GM12801 (cell line): ENCODE results near the gene DNAAF1.

Experiments
- TF ChIP-seq, protein P1 (sequence below): IDR thresholded peaks from one replicate; pipeline ENCODE4 v1.5.1; 2011; ENCODE audit warnings: control low read depth; ENCODE audit not compliant: insufficient read length; ENCODE audit errors: extremely low read depth

DNAAF1 gene

DNA sequence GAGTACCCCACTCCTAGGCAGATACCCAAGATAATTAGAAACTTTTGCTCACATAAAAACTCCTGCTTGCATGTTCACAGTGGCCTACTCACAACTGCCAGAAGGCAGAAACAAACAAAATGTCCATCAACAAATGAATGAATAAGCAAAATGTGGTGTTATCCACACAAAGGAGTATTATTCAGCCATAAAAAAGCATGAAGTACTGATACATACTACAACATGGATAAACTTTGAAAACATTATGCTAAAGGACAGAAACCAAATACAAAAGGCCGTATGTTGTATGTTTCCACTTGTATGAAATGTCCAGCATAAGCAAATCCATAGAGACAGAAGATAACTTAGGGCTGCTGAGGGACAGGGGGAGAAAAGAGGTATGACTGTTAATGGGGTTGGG is 2.0 kb upstream of the DNAAF1 start:
- TF ChIP-seq, protein P1, sequence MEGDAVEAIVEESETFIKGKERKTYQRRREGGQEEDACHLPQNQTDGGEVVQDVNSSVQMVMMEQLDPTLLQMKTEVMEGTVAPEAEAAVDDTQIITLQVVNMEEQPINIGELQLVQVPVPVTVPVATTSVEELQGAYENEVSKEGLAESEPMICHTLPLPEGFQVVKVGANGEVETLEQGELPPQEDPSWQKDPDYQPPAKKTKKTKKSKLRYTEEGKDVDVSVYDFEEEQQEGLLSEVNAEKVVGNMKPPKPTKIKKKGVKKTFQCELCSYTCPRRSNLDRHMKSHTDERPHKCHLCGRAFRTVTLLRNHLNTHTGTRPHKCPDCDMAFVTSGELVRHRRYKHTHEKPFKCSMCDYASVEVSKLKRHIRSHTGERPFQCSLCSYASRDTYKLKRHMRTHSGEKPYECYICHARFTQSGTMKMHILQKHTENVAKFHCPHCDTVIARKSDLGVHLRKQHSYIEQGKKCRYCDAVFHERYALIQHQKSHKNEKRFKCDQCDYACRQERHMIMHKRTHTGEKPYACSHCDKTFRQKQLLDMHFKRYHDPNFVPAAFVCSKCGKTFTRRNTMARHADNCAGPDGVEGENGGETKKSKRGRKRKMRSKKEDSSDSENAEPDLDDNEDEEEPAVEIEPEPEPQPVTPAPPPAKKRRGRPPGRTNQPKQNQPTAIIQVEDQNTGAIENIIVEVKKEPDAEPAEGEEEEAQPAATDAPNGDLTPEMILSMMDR, result no peak

- TF ChIP-seq, protein P1, result no peak
Observed at GRCh38 chr16:84143784-84144199, 1.3 kb upstream of the DNAAF1 start.

GRCh38 chr16:84144209-84144858 is 774 bp upstream of the DNAAF1 start:
- TF ChIP-seq, protein P1, result no peak

DNA sequence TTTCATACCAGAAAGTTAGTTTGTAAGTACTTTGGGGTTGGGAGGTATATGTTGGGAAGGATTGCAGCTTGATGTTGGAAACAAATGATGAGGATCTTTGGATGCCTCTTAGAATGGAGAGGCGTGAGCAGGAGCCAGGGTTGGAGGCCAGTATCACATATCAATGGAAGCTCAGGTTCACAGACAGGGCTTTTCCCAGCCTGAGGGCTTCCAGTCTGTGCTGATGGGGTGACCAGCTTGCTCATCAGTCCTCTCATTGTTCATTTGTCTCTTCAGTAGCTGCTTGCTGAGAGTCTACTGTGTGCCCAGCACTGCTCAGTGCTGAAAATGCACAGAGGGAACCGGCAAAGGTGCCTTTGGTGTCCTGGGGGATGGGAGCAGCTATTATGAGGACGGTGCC is 5.8 kb downstream of the DNAAF1 start:
- TF ChIP-seq, protein P1, result no peak

DNA sequence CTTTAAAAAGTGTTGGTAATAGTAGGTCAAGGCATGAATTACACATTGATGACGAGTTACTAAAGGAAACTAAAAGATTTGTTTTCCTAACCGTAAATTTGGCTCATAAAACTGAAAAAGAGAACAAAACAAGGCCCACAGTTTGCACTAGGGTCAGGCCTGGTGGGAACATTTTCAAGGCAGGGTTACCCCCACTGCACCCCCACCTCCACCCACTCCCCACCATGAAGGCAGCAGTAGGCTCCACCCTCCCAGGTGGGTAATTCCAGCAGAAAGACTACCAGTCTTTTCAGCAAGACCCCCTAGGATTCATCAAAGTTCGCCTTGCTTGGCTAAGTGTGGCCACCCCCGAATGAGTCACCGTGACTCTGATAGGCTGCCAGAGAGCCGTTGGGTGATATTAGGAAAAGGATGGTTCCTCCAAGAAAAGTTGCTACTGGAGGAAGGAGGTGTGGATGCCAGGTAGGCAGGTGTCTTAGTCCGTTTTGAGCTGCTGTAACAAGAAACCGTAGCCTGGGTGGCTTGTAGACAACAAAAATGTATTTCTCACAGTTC is 8.6 kb downstream of the DNAAF1 start:
- TF ChIP-seq, protein P1, result no peak

GRCh38 chr16:84155226-84155625 is 10.1 kb downstream of the DNAAF1 start:
- TF ChIP-seq, protein P1, result no peak

DNA sequence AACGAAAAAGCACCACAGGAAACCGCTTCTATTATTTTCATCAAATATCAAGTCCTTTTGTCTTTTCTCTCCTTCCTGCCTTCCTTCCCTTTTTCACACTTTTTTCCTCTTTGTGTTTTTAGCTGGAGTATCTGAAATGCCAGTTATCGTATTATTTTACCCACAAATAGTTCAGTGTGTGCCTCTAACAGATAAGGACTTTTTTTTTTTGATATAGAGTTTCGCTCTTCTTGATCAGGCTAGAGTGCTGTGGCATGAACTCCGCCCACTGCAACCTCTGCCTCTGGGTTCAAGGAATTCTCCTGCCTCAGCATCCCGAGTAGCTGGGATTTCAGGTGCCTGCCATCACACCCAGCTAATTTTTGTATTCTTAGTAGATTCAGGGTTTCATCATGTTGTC is 10.7 kb downstream of the DNAAF1 start:
- TF ChIP-seq, protein P1, result no peak
